Gastrocnemius medialis (tissue), 4 donors: ENCODE results near the gene TINCR. TPM values are rescaled to one million over a fixed set of nuclear protein-coding genes. Genes with fewer than 3 reads are reported as not detected.

Experiments
- ATAC-seq, 2 donors: fragments of 150-250 bp; one replicate each; pipeline ENCODE4 v1.9.1; 2016
- DNase-seq, 2 donors: peaks; one replicate each; pipeline ENCODE4 v3.0.0-alpha.2; 2019
- H3K27ac ChIP-seq, 4 donors: fragments of 200-600 bp; sonication (generic); 1 replicate in 1 of 4; 2 replicates in 3 of 4; pipeline ENCODE4 v1.5.1; 2016 to 2018; ENCODE audit warnings: mild to moderate bottlenecking in 2 of 4, moderate library complexity in 1 of 4
- H3K27me3 ChIP-seq, 3 donors: fragments of 200-600 bp; sonication (generic) in 2 of 3; 1 replicate in 1 of 3; 2 replicates in 2 of 3; pipeline versions ENCODE4 v1.5.1 to v1.6.0; 2016 to 2019; ENCODE audit warnings: mild to moderate bottlenecking in 1 of 3, moderate library complexity in 1 of 3
- H3K36me3 ChIP-seq, 2 donors: fragments of 200-600 bp; sonication (generic) in 1 of 2; one replicate each; pipeline ENCODE4 v1.5.1; 2017 to 2018
- H3K4me1 ChIP-seq, 2 donors: fragments of 200-600 bp; sonication (generic) in 1 of 2; one replicate each; pipeline ENCODE4 v1.5.1; 2016 to 2017; ENCODE audit warnings: mild to moderate bottlenecking in 2 of 2
- H3K4me3 ChIP-seq, 4 donors: fragments of 200-600 bp; sonication (generic) in 3 of 4; 1 replicate in 1 of 4; 2 replicates in 3 of 4; pipeline ENCODE4 v1.5.1; 2016 to 2019; ENCODE audit warnings: mild to moderate bottlenecking in 2 of 4
- H3K9me3 ChIP-seq, 3 donors: fragments of 200-600 bp; sonication (generic) in 2 of 3; 1 replicate in 1 of 3; 2 replicates in 2 of 3; pipeline ENCODE4 v1.5.1; 2016 to 2019
- POLR2A ChIP-seq, 2 donors: fragments of 450-650 bp; IDR thresholded peaks; one replicate each; pipeline ENCODE4 v1.6.1; 2017; ENCODE audit warnings: antibody characterized with exemption in 2 of 2, mild to moderate bottlenecking in 2 of 2, moderate library complexity in 2 of 2
- in situ Hi-C, 4 donors: fragments of 200-750 bp; cut with MboI; loops; one replicate each; pipeline versions ENCODE4 v1.15.0 to v1.8.0; 2017; ENCODE audit warnings: low sequenced_read_pairs in 4 of 4
- intact Hi-C: fragments of 100-400 bp; cut with DNase I; formaldehyde crosslinking; loops from one replicate; pipeline ENCODE4 v1.15.1; 2023; ENCODE audit warnings: low total_unique reads
- total RNA-seq, 4 donors: library from RNA; depleted of rRNA; stranded (reverse); fragments of >200 nt; gene quantifications; one replicate each; pipeline versions ENCODE4 v1.1.0 to v1.2.3, GENCODE V29; 2016
- TF ChIP-seq, protein P1 (sequence below), 5 experiments: fragments of 450-650 bp in 3 of 5; fragments of 200-600 bp in 2 of 5; sonication (generic) in 2 of 5; IDR thresholded peaks in 4 of 5; conservative IDR thresholded peaks in 1 of 5; 1 replicate in 4 of 5; 2 replicates in 1 of 5; pipeline ENCODE4 v1.5.1; 2016 to 2019; ENCODE audit warnings: antibody characterized with exemption in 5 of 5, mild to moderate bottlenecking in 3 of 5, moderate library complexity in 3 of 5

TINCR gene
- total RNA-seq, 4 donors from 2014 or later, result 0.10 TPM; not detected in 3

DNA sequence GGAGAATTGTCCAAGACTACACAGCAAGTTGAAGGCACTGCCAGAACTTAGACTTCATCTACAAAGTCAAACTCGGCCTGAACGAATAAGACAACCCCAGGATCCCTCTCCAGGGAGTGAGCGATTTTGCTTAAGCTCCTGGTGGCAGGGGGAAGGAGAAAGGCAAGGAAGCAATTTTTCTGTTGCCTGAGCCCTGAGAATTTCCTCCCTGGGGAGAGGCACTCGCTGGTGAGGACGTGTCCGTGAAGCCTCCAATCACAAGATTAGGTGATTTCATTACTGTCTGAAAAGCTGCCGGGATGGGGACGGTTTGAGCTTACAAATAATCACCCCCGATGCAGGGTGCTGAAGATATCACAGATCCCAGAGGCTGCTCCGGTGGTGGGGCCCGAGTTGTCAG, 45.6 kb downstream of the TINCR start:
- H3K36me3 ChIP-seq, result no peaks in the 10 kb centered on the region
- H3K27me3 ChIP-seq, result peaks cover 0 to 16% (median 7%) of the 10 kb centered on the region in 3 donors
- H3K4me1 ChIP-seq, result no peaks in the 10 kb centered on the region
- in situ Hi-C loops (no loop called here), intact Hi-C loops (no loop called here)
- TF ChIP-seq, protein P1, sequence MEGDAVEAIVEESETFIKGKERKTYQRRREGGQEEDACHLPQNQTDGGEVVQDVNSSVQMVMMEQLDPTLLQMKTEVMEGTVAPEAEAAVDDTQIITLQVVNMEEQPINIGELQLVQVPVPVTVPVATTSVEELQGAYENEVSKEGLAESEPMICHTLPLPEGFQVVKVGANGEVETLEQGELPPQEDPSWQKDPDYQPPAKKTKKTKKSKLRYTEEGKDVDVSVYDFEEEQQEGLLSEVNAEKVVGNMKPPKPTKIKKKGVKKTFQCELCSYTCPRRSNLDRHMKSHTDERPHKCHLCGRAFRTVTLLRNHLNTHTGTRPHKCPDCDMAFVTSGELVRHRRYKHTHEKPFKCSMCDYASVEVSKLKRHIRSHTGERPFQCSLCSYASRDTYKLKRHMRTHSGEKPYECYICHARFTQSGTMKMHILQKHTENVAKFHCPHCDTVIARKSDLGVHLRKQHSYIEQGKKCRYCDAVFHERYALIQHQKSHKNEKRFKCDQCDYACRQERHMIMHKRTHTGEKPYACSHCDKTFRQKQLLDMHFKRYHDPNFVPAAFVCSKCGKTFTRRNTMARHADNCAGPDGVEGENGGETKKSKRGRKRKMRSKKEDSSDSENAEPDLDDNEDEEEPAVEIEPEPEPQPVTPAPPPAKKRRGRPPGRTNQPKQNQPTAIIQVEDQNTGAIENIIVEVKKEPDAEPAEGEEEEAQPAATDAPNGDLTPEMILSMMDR (IDR thresholded peaks at IDR 0.05 in 4 of 5, conservative IDR thresholded peaks at IDR 0.05 in 1 of 5), result no peak
- TF ChIP-seq POLR2A (IDR thresholded peaks at IDR 0.05), result no peak
- H3K27ac ChIP-seq, result no peak overlapping the region
- no peaks in the 10 kb centered on the region for H3K9me3 ChIP-seq
- ATAC-seq, result no peak
- H3K4me3 ChIP-seq, result no peak overlapping the region
- no peak for DNase-seq

DNA sequence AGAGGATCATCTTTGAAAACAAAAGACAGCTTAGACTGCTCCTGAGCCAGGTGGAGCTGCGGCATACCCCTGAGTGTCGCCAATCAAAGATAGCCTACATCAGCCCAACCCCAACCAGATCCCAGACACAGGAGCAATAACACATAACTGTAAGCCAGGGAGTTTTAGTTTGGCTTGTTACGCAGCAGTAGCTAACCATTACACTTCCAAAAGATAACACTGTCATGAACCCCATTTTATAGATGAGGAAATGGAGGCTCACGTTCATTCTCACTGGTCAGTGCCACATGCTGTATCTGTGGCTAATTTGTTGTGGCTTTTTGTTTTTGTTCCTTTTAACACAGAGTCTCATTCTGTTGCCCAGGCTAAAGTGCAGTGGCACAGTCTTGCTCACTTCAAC, 47.3 kb downstream of the TINCR start:
- H3K4me1 ChIP-seq, result no peaks in the 10 kb centered on the region
- intact Hi-C loops, result no loop called here
- DNase-seq, result no peak
- in situ Hi-C loops, result no loop called here
- H3K9me3 ChIP-seq, result no peaks in the 10 kb centered on the region
- no peak overlapping the region for H3K4me3 ChIP-seq
- no peaks in the 10 kb centered on the region for H3K36me3 ChIP-seq
- TF ChIP-seq POLR2A (IDR thresholded peaks at IDR 0.05), result no peak
- TF ChIP-seq, protein P1 (IDR thresholded peaks at IDR 0.05 in 4 of 5, conservative IDR thresholded peaks at IDR 0.05 in 1 of 5), result no peak
- ATAC-seq, result no peak
- H3K27me3 ChIP-seq, result peaks cover 0 to 16% (median 7%) of the 10 kb centered on the region in 3 donors
- no peak overlapping the region for H3K27ac ChIP-seq

DNA sequence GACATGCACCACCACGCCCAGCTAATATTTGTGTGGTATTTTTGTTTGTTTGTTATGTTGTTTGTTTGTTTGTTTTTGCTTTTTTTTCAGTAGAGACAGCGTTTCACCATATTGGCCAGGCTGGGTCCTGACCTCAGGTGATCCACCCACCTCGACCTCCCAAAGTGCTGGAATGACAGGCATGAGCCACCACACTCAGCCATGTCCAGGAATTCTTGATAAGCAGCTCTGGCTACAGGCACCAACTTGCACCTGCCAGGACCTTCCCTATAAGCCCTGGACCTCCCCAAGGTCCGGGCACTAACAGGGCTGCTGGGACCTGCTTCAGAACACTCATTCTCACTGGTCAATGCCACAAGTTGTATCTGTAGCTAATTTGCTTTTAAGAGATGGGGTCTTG, 48.7 kb downstream of the TINCR start:
- in situ Hi-C loops, result no loop called here
- no peaks in the 10 kb centered on the region for H3K9me3 ChIP-seq
- DNase-seq (no peak), ATAC-seq (no peak)
- H3K27ac ChIP-seq, result no peak overlapping the region
- H3K4me3 ChIP-seq, result no peak overlapping the region
- TF ChIP-seq, protein P1 (IDR thresholded peaks at IDR 0.05 in 4 of 5, conservative IDR thresholded peaks at IDR 0.05 in 1 of 5), result no peak
- TF ChIP-seq POLR2A (IDR thresholded peaks at IDR 0.05), result no peak
- peaks cover 0 to 16% (median 7%) of the 10 kb centered on the region in 3 donors for H3K27me3 ChIP-seq
- H3K4me1 ChIP-seq, result no peaks in the 10 kb centered on the region
- intact Hi-C loops, result no loop called here
- H3K36me3 ChIP-seq, result no peaks in the 10 kb centered on the region

DNA sequence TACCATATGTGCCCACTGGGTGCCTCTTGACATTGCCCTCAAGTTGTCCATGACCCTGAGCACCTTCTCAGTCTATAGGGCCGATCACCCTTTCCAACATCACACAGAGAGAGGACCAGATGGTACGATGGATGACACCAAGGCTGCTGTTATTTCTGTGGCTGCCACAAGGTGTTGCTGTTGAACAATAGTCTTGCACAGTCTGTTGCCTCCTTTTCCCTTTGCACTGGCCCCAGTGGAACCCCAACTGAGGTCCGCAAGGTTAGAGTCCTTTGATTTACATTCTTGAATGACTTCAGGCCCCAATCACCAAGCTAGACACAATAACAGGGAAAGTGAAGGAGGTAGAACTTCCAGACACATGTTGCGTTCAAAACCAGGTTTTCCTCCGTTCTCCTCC, 52.0 kb downstream of the TINCR start:
- in situ Hi-C loops, result no loop called here
- ATAC-seq, result no peak
- TF ChIP-seq POLR2A (IDR thresholded peaks at IDR 0.05), result no peak
- TF ChIP-seq, protein P1 (IDR thresholded peaks at IDR 0.05 in 4 of 5, conservative IDR thresholded peaks at IDR 0.05 in 1 of 5), result no peak

DNA sequence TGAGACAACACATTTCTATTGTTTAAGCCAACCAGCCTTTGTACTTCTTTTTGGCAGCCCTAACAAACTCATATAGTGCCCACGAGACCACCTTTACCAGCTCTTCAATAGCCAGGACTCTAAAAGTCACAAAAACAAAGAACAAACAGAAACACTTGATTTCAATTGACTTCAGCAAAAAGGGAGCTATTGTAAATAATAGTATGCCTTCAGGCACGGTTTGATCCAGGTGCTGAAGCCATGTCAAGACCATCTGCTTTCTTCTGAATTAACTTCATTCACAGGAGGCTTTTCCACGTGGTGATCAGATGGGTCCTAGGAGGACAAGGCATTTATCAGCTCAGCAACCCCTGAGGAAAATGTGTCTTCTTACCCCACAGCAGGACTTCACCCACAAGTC, 53.8 kb downstream of the TINCR start:
- Histone ChIP-seq H3K4me1 (no peaks in the 10 kb centered on the region), H3K27me3 (peaks cover 0 to 6% (median 2%) of the 10 kb centered on the region in 3 donors), H3K36me3 (no peaks in the 10 kb centered on the region), H3K9me3 (no peaks in the 10 kb centered on the region), H3K27ac (no peak overlapping the region), H3K4me3 (no peak overlapping the region)
- ATAC-seq, result no peak
- TF ChIP-seq POLR2A (IDR thresholded peaks at IDR 0.05), result no peak
- TF ChIP-seq, protein P1 (IDR thresholded peaks at IDR 0.05 in 4 of 5, conservative IDR thresholded peaks at IDR 0.05 in 1 of 5), result no peak
- intact Hi-C loops (no loop called here), in situ Hi-C loops (no loop called here)
- DNase-seq, result no peak

More for the DNA sequence above, 52.0 kb downstream of the TINCR start:
- no peak for DNase-seq
- no peaks in the 10 kb centered on the region for H3K9me3 ChIP-seq
- peaks cover 0 to 10% (median 5%) of the 10 kb centered on the region in 3 donors for H3K27me3 ChIP-seq
- H3K4me3 ChIP-seq, result no peak overlapping the region
- H3K27ac ChIP-seq, result no peak overlapping the region
- H3K36me3 ChIP-seq, result no peaks in the 10 kb centered on the region
- intact Hi-C loops, result no loop called here
- H3K4me1 ChIP-seq, result no peaks in the 10 kb centered on the region
